HepG2 (cell line): ENCODE measurements around the gene CADPS2.

Experiments used
- CREM ChIP-seq, 2 experiments: sonication (generic) in 1 of 2; formaldehyde crosslinking in 1 of 2; IDR thresholded peaks; 2 replicates each; pipeline versions ENCODE4 v1.4.0 to v1.6.1; 2016 to 2020; ENCODE audit warnings: antibody characterized with exemption in 1 of 2, mild to moderate bottlenecking in 1 of 2, missing genetic modification reagents in 1 of 2
- CTCF ChIP-seq: sonication (generic); formaldehyde crosslinking; IDR thresholded peaks from 2 replicates; pipeline ENCODE4 v1.5.0; 2020; ENCODE audit warnings: mild to moderate bottlenecking, missing genetic modification reagents, moderate library complexity
- MAX ChIP-seq: IDR thresholded peaks from 2 replicates; pipeline ENCODE4 v1.6.1; 2012; ENCODE audit warnings: inconsistent platforms
- MAZ ChIP-seq, 2 experiments: sonication (generic) in 1 of 2; formaldehyde crosslinking in 1 of 2; IDR thresholded peaks; 2 replicates each; pipeline versions ENCODE4 v1.5.0 to v1.6.1; 2012 to 2020; ENCODE audit warnings: low read depth in 2 of 2, mild to moderate bottlenecking in 2 of 2, borderline replicate concordance in 1 of 2, improper control_type of control experiment in 1 of 2, low read length in 1 of 2, missing genetic modification reagents in 1 of 2, moderate library complexity in 1 of 2
- NFYB ChIP-seq: sonication (generic); formaldehyde crosslinking; IDR thresholded peaks from 2 replicates; pipeline ENCODE4 v1.4.0; 2020; ENCODE audit warnings: missing genetic modification reagents
- NFYC ChIP-seq: IDR thresholded peaks from 2 replicates; pipeline ENCODE4 v1.6.1; 2016; ENCODE audit warnings: missing genetic modification reagents, missing compliant biosample characterization
- PREB ChIP-seq: sonication (generic); formaldehyde crosslinking; IDR thresholded peaks from 2 replicates; pipeline ENCODE4 v1.4.0; 2020; ENCODE audit warnings: missing genetic modification reagents
- REST ChIP-seq, 2 experiments: IDR thresholded peaks; 2 replicates each; pipeline ENCODE4 v1.6.1; 2011 to 2012; ENCODE audit warnings: low read length in 2 of 2, borderline replicate concordance in 1 of 2, low read depth in 1 of 2, mild to moderate bottlenecking in 1 of 2, moderate library complexity in 1 of 2
- ZBTB10 ChIP-seq: sonication (generic); formaldehyde crosslinking; IDR thresholded peaks from 2 replicates; pipeline ENCODE4 v1.4.0; 2020; ENCODE audit warnings: missing genetic modification reagents, borderline replicate concordance
- ZMAT3 ChIP-seq: sonication (generic); formaldehyde crosslinking; conservative IDR thresholded peaks from 2 replicates; pipeline ENCODE4 v1.7.0; 2021; ENCODE audit warnings: missing genetic modification reagents
- ZNF350 ChIP-seq: sonication (generic); formaldehyde crosslinking; IDR thresholded peaks from 2 replicates; pipeline ENCODE4 v1.4.0; 2020; ENCODE audit warnings: mild to moderate bottlenecking, low read depth, missing genetic modification reagents, borderline replicate concordance
- ZNF407 ChIP-seq: sonication (generic); formaldehyde crosslinking; IDR thresholded peaks from one replicate; pipeline ENCODE4 v1.5.1; 2020; ENCODE audit warnings: mild to moderate bottlenecking, missing genetic modification reagents; ENCODE audit errors: not compliant biosample characterization
- ZNF780A ChIP-seq: sonication (generic); formaldehyde crosslinking; IDR thresholded peaks from 2 replicates; pipeline ENCODE4 v1.8.0; 2022; ENCODE audit warnings: mild to moderate bottlenecking, missing genetic modification reagents, moderate library complexity
- ZNF878 ChIP-seq: sonication (generic); formaldehyde crosslinking; IDR thresholded peaks from 2 replicates; pipeline ENCODE4 v1.8.1; 2023; ENCODE audit warnings: mild to moderate bottlenecking, missing genetic modification reagents, moderate library complexity

- TF ChIP-seq ZNF407 (CRISPR knock-in tag) (no peak), MAX (no peak), ZNF878 (CRISPR knock-in tag) (no peak), NFYC (CRISPR knock-in tag) (no peak), ZNF780A (CRISPR knock-in tag) (no peak), CTCF (CRISPR knock-in tag) (no peak), REST (IDR thresholded peaks at IDR 0.05; ENCODE audit: borderline replicate concordance in 1 of 2, low read depth in 1 of 2, low read length in 2 of 2) (no peak), ZMAT3 (no peak), NFYB (CRISPR knock-in tag) (no peak), PREB (CRISPR knock-in tag) (no peak), MAZ (IDR thresholded peaks at IDR 0.05; ENCODE audit: borderline replicate concordance, low read depth, low read length) (no peak), MAZ (CRISPR knock-in tag; IDR thresholded peaks at IDR 0.05; ENCODE audit: low read depth) (no peak), ZBTB10 (no peak), CREM (IDR thresholded peaks at IDR 0.05) (peak; percentile 15; the same call in 1 of the 2 replicates), CREM (CRISPR knock-in tag; IDR thresholded peaks at IDR 0.05) (no peak), ZNF350 (no peak)
Measured at GRCh38 chr7:122844191-122844988, 41.9 kb downstream of the CADPS2 start.
